SK-N-SH treated with all-trans-retinoic acid at 6 μM for 48 hours (cell line): ENCODE results near the gene INPP4B.

Experiments used
- BACH2 ChIP-seq: fragments of 250-450 bp; sonication (Bioruptor Pico); IDR thresholded peaks from 2 replicates; pipeline ENCODE4 v1.9.0; 2021; ENCODE audit warnings: mild to moderate bottlenecking, borderline replicate concordance
- PPARA ChIP-seq: fragments of 250-450 bp; sonication (Bioruptor Pico); IDR thresholded peaks from 2 replicates; pipeline ENCODE4 v1.5.0; 2020; ENCODE audit warnings: mild to moderate bottlenecking, borderline replicate concordance
- RARB ChIP-seq: fragments of 250-450 bp; sonication (Bioruptor Pico); IDR thresholded peaks from 2 replicates; pipeline ENCODE4 v1.8.0; 2021; ENCODE audit warnings: mild to moderate bottlenecking, moderate library complexity
- TCF4 ChIP-seq: fragments of 250-450 bp; sonication (Bioruptor Pico); IDR thresholded peaks from 2 replicates; pipeline ENCODE4 v1.8.0; 2021; ENCODE audit warnings: mild to moderate bottlenecking, moderate library complexity, borderline replicate concordance

GRCh38 chr4:142282870-142283431 lies 563.1 kb downstream of the INPP4B start:
- TF ChIP-seq TCF4 (CRISPR knock-in tag) (no peak), RARB (no peak), PPARA (CRISPR knock-in tag) (no peak), BACH2 (CRISPR knock-in tag) (no peak)
